ENCODE data around the gene ANKRD11.
A peak's percentile ranks its signal among the peaks of the same experiment; 100 is the strongest.
"Not testable (repeated sequence)": the region's sequence is repeated elsewhere in the genome, so short reads cannot be mapped to it uniquely, and the experiment has no call there.

Gene ANKRD11

GRCh38 chr16:89428605-89429004, 61.8 kb downstream of the ANKRD11 start:
- DNase-seq (ENCODE audit: low spot score), result not testable (repeated sequence)

GRCh38 chr16:89426736-89427530, 63.4 kb downstream of the ANKRD11 start:
- no peak for DNase-seq (ENCODE audit: low spot score)

- no peak for DNase-seq (ENCODE audit: low spot score)
These were observed 64.8 kb downstream of the ANKRD11 start for GRCh38 chr16:89425523-89425922.

GRCh38 chr16:89423681-89424260, 66.6 kb downstream of the ANKRD11 start:
- DNase-seq (ENCODE audit: low spot score), result no peak

GRCh38 chr16:89422905-89423630, 67.3 kb downstream of the ANKRD11 start:
- peak; percentile 73 for DNase-seq (ENCODE audit: low spot score)

- peak; percentile 85 for DNase-seq (ENCODE audit: low spot score)
These were observed 67.8 kb downstream of the ANKRD11 start for GRCh38 chr16:89422527-89422904.

- DNase-seq (ENCODE audit: low spot score), result not testable (repeated sequence)
These were observed 69.1 kb downstream of the ANKRD11 start for GRCh38 chr16:89421300-89421699.

GRCh38 chr16:89420204-89420603, 70.2 kb downstream of the ANKRD11 start:
- no peak for DNase-seq (ENCODE audit: low spot score)

GRCh38 chr16:89418352-89418751, 72.0 kb downstream of the ANKRD11 start:
- DNase-seq (ENCODE audit: low spot score), result no peak

- no peak for DNase-seq (ENCODE audit: low spot score)
These were observed 73.0 kb downstream of the ANKRD11 start for GRCh38 chr16:89417352-89417751.

GRCh38 chr16:89413811-89414585, 76.4 kb downstream of the ANKRD11 start:
- no peak for DNase-seq (ENCODE audit: low spot score)

- no peak for DNase-seq (ENCODE audit: low spot score)
These were observed 77.5 kb downstream of the ANKRD11 start for GRCh38 chr16:89412811-89413210.

GRCh38 chr16:89411335-89411850, 79.0 kb downstream of the ANKRD11 start:
- no peak for DNase-seq (ENCODE audit: low spot score)

GRCh38 chr16:89410794-89411309, 79.5 kb downstream of the ANKRD11 start:
- DNase-seq (ENCODE audit: low spot score), result peak; percentile 90

- no peak for DNase-seq (ENCODE audit: low spot score)
These were observed 80.0 kb downstream of the ANKRD11 start for GRCh38 chr16:89410322-89410721.

- no peak for DNase-seq (ENCODE audit: low spot score)
These were observed 81.1 kb downstream of the ANKRD11 start for GRCh38 chr16:89409161-89409711.

GRCh38 chr16:89408315-89408714, 82.0 kb downstream of the ANKRD11 start:
- no peak for DNase-seq (ENCODE audit: low spot score)

- DNase-seq (ENCODE audit: low spot score), result no peak
These were observed 82.4 kb downstream of the ANKRD11 start for GRCh38 chr16:89407925-89408300.

- no peak for DNase-seq (ENCODE audit: low spot score)
These were observed 83.0 kb downstream of the ANKRD11 start for GRCh38 chr16:89407282-89407924.

GRCh38 chr16:89406277-89406888, 84.0 kb downstream of the ANKRD11 start:
- no peak for DNase-seq (ENCODE audit: low spot score)

GRCh38 chr16:89404561-89404960, 85.8 kb downstream of the ANKRD11 start:
- DNase-seq (ENCODE audit: low spot score), result no peak
